ENCODE results near the gene ZNF777.

Gene ZNF777

DNA sequence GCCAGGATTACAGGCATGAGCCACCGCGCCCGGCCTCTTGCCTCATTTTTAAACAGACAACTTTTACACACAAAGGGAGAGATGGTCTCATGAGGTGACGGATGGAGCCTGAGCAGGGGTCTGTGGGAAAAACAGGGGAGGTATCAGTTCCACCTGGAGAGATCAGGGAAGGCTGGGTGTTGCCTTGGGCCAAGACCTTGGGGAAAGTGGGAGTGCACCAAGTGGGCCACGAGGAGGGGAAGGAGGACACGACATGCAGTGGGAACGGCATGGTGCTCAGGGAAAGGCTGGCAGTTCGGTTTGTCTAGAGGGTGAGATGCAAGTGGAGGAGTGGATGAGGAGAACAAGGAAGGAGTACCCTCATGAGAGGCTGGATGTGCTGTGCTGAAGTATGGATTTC is 8.9 kb upstream of the ZNF777 start:
- Histone ChIP-seq H3K4me1 (no peaks in the 10 kb centered on the region; the same call in 1 of the 2 replicates), H3K9me3 (peaks cover 10% of the 10 kb centered on the region), H3K27me3 (ENCODE audit: low read depth) (no peaks in the 10 kb centered on the region), H3K36me3 (replicated peaks) (peaks cover 26% of the 10 kb centered on the region), H3K4me3 (no peak overlapping the region)
- no peak for DNase-seq (ENCODE audit: low spot score in 2 of 2)
- in situ Hi-C loops (cut with MboI; ENCODE audit: low sequenced_read_pairs), result no loop called here

GRCh38 chr7:149468208-149468607 is 7.3 kb upstream of the ZNF777 start:
- Histone ChIP-seq H3K4me3 (no peak overlapping the region), H3K36me3 (replicated peaks) (peaks cover 12% of the 10 kb centered on the region), H3K9me3 (peaks cover 10% of the 10 kb centered on the region), H3K4me1 (no peaks in the 10 kb centered on the region; the same call in 1 of the 2 replicates), H3K27me3 (ENCODE audit: low read depth) (no peaks in the 10 kb centered on the region)
- no peak for DNase-seq (ENCODE audit: low spot score in 2 of 2)
- in situ Hi-C loops (cut with MboI; ENCODE audit: low sequenced_read_pairs), result no loop called here

DNA sequence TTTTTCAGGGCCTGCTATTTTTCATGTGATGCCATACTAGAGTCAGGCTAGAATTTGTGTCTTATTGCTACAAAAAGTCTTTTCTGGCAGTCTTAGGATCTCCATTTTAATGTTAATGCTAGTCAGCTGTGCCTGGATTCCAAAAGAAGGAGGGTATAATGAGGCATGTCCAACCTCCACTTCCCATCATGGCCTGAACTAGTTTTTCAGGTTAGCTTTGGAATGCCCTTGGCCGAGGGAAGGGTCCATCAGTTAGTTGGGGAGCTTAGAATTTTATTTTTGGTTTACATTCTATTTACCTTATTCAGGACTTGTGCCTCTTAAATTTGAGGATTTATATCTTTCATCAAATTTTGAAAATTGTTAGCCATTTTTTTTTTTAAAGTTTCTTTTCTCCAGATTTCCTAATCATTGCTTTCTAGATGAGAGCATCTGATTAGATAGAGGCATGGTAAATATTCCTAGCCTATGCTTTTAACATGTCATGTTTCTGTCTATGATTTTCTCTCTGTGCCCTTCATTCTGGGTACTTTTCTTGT is 6.5 kb upstream of the ZNF777 start:
- Histone ChIP-seq H3K9me3 (peaks cover 10% of the 10 kb centered on the region), H3K36me3 (replicated peaks) (peaks cover 4% of the 10 kb centered on the region), H3K4me1 (no peaks in the 10 kb centered on the region; the same call in 1 of the 2 replicates), H3K4me3 (no peak overlapping the region), H3K27me3 (ENCODE audit: low read depth) (no peaks in the 10 kb centered on the region)
- in situ Hi-C loops (cut with MboI; ENCODE audit: low sequenced_read_pairs), result no loop called here
- DNase-seq (ENCODE audit: low spot score in 2 of 2), result no peak

DNA sequence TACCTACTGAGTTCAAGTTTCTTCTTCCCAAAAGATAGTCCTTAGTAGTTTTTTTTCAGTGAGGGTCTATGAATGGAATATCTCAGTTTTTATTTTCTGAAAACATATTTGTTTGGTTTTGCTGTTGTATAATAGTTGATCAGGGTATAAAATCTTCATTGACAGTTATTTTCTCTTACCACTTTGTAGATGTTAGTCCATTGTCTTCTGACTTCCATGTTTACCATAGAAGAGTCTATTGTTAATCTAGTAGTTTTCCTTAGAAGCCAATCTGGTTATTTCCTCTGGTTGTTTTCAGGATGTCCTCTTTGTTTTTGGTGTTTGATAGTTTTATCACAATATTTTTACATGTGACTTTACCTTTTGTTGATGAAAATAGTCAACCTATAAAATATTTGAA is 5.5 kb upstream of the ZNF777 start:
- H3K4me3 ChIP-seq, result no peak overlapping the region
- no peaks in the 10 kb centered on the region for H3K27me3 ChIP-seq (ENCODE audit: low read depth)
- in situ Hi-C loops (cut with MboI; ENCODE audit: low sequenced_read_pairs), result no loop called here
- H3K9me3 ChIP-seq, result peaks cover 10% of the 10 kb centered on the region
- H3K4me1 ChIP-seq, result peaks cover under 1% of the 10 kb centered on the region; the same call in 1 of the 2 replicates
- H3K36me3 ChIP-seq (replicated peaks), result no peaks in the 10 kb centered on the region
- DNase-seq (ENCODE audit: low spot score in 2 of 2), result no peak

DNA sequence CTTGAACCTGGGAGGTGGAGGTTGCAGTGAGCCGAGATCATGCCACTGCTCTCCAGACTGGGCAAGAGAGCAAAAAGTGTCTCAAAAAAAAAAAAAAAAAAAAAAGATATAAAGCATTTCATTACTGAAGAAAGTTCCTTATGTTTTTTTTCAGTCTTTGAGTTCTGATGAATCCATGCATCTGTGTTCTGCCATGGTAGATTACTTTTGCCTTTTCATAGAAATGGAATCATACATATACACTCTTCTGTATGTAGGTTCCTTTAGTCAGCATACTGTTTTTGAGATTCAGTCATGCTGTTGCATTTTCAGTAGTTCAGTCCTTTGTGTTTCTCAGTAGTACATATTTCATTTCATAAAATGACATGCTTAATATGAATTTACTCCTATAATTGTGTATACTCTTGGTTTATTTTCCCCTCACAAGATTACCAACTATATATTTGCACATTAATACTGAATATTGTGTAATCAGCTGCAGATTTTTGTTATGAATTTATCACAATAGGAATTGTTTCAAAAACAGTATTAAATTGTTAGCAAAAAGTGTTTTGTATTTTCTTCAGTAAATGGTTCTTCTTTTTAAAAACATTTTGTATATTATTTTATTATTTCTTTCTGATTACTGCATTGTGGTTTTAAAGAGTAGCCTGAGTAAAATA is 2.8 kb upstream of the ZNF777 start:
- H3K4me1 ChIP-seq, result peaks cover 12% of the 10 kb centered on the region
- no peaks in the 10 kb centered on the region for H3K36me3 ChIP-seq (replicated peaks)
- DNase-seq (ENCODE audit: low spot score in 2 of 2), result no peak
- peaks cover 10% of the 10 kb centered on the region for H3K9me3 ChIP-seq
- H3K27me3 ChIP-seq (ENCODE audit: low read depth), result no peaks in the 10 kb centered on the region
- H3K4me3 ChIP-seq, result no peak overlapping the region
- in situ Hi-C loops (cut with MboI; ENCODE audit: low sequenced_read_pairs), result no loop called here

GRCh38 chr7:149462101-149462520 is 1.2 kb upstream of the ZNF777 start:
- in situ Hi-C loops (cut with MboI; ENCODE audit: low sequenced_read_pairs), result no loop called here
- Histone ChIP-seq H3K27me3 (ENCODE audit: low read depth) (no peaks in the 10 kb centered on the region), H3K36me3 (replicated peaks) (no peaks in the 10 kb centered on the region), H3K4me1 (peaks cover 25% of the 10 kb centered on the region), H3K4me3 (no peak overlapping the region), H3K9me3 (peaks cover 9% of the 10 kb centered on the region)
- DNase-seq (ENCODE audit: low spot score in 2 of 2), result no peak

DNA sequence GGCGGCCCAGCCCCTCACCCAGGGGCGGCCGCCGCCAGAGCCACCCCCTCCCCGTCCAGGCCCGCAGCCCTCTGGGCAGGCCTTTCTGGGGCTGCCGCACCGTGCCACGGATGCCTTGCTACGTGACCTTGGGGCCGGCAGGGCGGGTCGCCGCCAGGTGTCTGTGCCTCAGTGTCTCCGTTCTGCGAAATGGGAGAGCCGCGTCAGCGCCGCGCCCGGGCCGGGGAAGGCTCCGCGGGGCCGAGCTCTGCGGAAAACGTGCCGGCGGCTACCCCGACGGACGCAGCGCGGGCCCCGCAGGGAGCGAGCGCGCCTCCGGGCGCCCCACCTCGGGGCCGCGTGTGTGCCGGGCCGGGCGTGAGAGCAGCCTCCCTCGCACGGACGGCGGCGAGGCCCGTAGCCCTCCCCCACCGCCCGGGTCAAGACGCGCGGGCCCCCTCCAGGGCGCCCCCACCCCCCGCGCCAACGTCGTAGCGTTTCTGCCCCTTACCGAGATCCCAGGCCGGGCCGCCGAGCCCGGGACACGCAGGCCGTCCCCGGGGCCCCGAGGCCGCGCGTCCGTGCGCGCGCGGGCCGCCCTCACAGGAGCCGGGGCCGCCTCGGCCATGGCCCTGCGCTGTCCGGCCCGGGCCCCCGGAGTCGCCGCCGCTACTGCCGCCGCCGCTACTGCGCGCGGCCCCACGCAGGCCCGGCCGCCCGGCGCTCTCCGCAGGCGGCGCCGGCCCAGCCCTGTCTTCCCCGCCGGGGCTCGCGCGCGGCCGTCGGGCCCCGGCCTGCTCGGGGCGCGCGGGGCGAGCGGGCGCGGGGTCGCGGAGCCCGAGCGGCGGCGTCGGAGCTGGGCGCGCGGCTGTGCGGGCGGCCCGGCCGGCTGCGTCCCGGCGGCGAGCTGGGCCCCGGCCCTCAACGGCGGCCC is 1.1 kb downstream of the ZNF777 start:
- peak in 1 of 2 experiments; percentile 23 for DNase-seq (ENCODE audit: low spot score in 2 of 2)
- in situ Hi-C loops (cut with MboI; ENCODE audit: low sequenced_read_pairs), result no loop called here
- Histone ChIP-seq H3K9me3 (no peaks in the 10 kb centered on the region), H3K27me3 (ENCODE audit: low read depth) (no peaks in the 10 kb centered on the region), H3K4me1 (peaks cover 26% of the 10 kb centered on the region), H3K36me3 (replicated peaks) (peaks cover 12% of the 10 kb centered on the region), H3K4me3 (peak overlapping the region; percentile 48)

DNA sequence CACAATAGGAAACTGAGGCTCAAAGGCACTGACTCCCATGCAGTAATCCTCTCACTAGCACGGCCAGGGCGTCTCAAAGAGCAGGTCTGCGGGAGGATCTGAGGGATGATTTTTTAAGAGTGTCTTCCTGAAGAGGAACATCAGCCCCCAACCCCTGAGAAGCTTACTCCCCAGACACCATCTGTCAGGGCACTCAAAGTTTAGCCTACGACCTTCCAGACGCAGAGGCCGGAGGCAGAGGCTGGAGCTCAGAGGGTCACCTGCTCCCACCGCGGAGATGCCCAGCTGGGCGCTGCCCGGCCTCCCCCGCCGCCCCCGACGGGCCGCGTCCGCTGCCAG is 1.7 kb downstream of the ZNF777 start:
- Histone ChIP-seq H3K27me3 (ENCODE audit: low read depth) (no peaks in the 10 kb centered on the region), H3K36me3 (replicated peaks) (peaks cover 18% of the 10 kb centered on the region), H3K4me3 (peak overlapping the region; percentile 38), H3K4me1 (peaks cover 26% of the 10 kb centered on the region), H3K9me3 (no peaks in the 10 kb centered on the region)
- in situ Hi-C loops (cut with MboI; ENCODE audit: low sequenced_read_pairs), result no loop called here
- DNase-seq (ENCODE audit: low spot score in 2 of 2), result no peak

DNA sequence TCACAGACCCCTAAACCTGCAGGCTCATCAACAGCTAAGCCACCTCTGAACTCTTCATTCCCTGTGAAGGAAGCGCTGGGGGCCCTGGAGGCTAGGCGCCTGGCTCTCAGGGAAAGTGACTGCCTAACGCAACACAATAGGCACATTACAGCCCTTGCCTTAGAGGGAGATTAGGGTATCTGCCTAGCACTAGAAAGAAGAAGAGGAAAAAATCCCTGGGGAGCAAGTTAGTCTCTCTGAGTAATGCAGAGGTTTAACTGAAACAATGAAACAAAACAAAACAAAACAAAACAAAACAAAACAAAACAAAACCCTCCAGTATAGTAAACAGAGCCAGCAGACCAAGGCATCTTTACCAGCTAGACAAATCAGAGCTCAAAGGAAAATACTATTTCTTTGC is 2.6 kb downstream of the ZNF777 start:
- peak overlapping the region; percentile 38; the same call in 1 of the 2 replicates for H3K4me3 ChIP-seq
- peaks cover 28% of the 10 kb centered on the region for H3K36me3 ChIP-seq (replicated peaks)
- no peaks in the 10 kb centered on the region for H3K27me3 ChIP-seq (ENCODE audit: low read depth)
- peak; percentile 47 to 57 for DNase-seq (ENCODE audit: low spot score in 2 of 2)
- H3K9me3 ChIP-seq, result no peaks in the 10 kb centered on the region
- in situ Hi-C loops (cut with MboI; ENCODE audit: low sequenced_read_pairs), result no loop called here
- peaks cover 26% of the 10 kb centered on the region for H3K4me1 ChIP-seq

DNA sequence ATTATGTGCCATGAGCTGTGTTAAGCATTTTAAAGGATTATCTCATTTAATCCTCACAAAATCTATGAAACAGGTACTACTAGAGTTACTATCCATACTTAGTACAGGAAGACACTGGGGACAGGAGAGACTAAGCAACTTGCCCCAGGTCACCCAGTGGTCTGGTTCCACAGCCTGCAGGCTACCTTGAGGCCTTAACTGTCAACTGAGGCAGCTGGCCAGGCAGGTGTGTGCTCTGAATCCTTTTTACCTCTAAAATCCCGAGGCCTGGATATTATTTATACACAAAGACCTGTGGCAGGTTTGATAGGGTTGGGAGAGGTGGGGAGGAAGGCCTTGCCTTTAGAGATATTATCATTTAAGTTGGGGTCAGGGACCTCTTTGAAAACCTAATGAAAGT is 3.1 kb downstream of the ZNF777 start:
- no peaks in the 10 kb centered on the region for H3K27me3 ChIP-seq (ENCODE audit: low read depth)
- H3K4me1 ChIP-seq, result peaks cover 26% of the 10 kb centered on the region
- H3K9me3 ChIP-seq, result no peaks in the 10 kb centered on the region
- peaks cover 28% of the 10 kb centered on the region for H3K36me3 ChIP-seq (replicated peaks)
- H3K4me3 ChIP-seq, result no peak overlapping the region; the same call in 1 of the 2 replicates
- in situ Hi-C loops (cut with MboI; ENCODE audit: low sequenced_read_pairs), result no loop called here
- DNase-seq (ENCODE audit: low spot score in 2 of 2), result no peak

- H3K4me1 ChIP-seq, result peaks cover 26% of the 10 kb centered on the region
Observed at GRCh38 chr7:149456506-149457421, 4.1 kb downstream of the ZNF777 start.

DNA sequence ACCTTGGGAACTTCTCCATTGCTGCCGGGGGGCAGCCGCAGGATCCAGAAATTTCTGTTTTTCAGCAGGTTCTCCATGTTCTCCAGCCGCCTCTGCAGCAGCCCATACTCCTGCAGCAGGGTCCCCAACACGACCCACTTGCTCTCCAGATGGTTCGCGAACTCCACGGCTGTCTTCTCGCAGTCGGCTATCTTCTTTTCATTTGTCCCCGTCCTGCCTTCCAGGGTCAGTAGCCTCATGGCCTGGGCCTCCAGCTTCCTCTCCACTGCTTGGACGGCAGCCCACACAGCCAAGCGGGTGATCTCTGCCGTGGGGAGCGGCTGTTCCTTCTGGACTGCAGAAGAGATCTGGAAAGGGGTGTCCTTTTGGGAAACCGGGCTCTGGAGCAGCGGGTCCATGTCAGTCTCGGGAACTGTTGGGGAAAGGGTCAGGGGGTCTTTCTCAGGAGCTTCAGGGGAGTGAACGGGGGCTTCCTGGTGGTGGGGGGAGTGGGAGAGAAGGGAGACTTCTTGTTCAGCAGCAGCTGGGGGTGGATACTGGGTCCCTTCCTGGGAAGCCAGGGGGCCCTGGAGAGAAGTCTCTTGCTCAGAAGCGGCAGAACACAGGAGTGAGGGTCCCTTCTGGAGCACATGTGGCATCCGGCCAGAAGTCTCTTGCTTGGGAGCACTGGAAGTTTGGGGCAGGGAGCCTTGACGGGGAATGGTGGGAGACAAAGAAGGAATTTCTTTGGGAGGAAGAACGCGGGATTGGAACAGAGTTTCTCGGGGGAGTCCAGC is 5.5 kb downstream of the ZNF777 start:
- H3K27me3 ChIP-seq (ENCODE audit: low read depth), result no peaks in the 10 kb centered on the region
- no peaks in the 10 kb centered on the region for H3K9me3 ChIP-seq
- H3K4me3 ChIP-seq, result no peak overlapping the region
- DNase-seq (ENCODE audit: low spot score in 2 of 2), result no peak
- in situ Hi-C loops (cut with MboI; ENCODE audit: low sequenced_read_pairs), result no loop called here
- H3K36me3 ChIP-seq (replicated peaks), result peaks cover 33% of the 10 kb centered on the region
- H3K4me1 ChIP-seq, result peaks cover 20% of the 10 kb centered on the region

More at GRCh38 chr7:149456506-149457421, 4.1 kb downstream of the ZNF777 start:
- in situ Hi-C loops (cut with MboI; ENCODE audit: low sequenced_read_pairs), result no loop called here
- H3K4me3 ChIP-seq, result no peak overlapping the region
- no peaks in the 10 kb centered on the region for H3K9me3 ChIP-seq
- no peak for DNase-seq (ENCODE audit: low spot score in 2 of 2)
- peaks cover 28% of the 10 kb centered on the region for H3K36me3 ChIP-seq (replicated peaks)
- H3K27me3 ChIP-seq (ENCODE audit: low read depth), result no peaks in the 10 kb centered on the region

- Histone ChIP-seq H3K27me3 (ENCODE audit: low read depth) (no peaks in the 10 kb centered on the region), H3K4me3 (no peak overlapping the region), H3K9me3 (no peaks in the 10 kb centered on the region), H3K4me1 (peaks cover 20% of the 10 kb centered on the region), H3K36me3 (replicated peaks) (peaks cover 39% of the 10 kb centered on the region)
- in situ Hi-C loops (cut with MboI; ENCODE audit: low sequenced_read_pairs), result no loop called here
- no peak for DNase-seq (ENCODE audit: low spot score in 2 of 2)
Observed at GRCh38 chr7:149454750-149455149, 6.1 kb downstream of the ZNF777 start.
